Tibial artery (tissue), 4 donors: ENCODE results near the gene GBA3.

Experiments
- DNase-seq, 2 donors: peaks; one replicate each; pipeline ENCODE4 v3.0.0-alpha.2; 2019
- H3K27ac ChIP-seq, 2 donors: fragments of 200-600 bp; sonication (generic) in 1 of 2; 1 replicate in 1 of 2; 2 replicates in 1 of 2; pipeline ENCODE4 v1.5.1; 2018 to 2019; ENCODE audit warnings: mild to moderate bottlenecking in 1 of 2
- H3K27me3 ChIP-seq, 2 donors: fragments of 200-600 bp; sonication (generic) in 1 of 2; one replicate each; pipeline versions ENCODE4 v1.5.1 to v1.6.0; 2016 to 2019
- H3K36me3 ChIP-seq, 3 donors: fragments of 200-600 bp; sonication (generic) in 2 of 3; one replicate each; pipeline ENCODE4 v1.5.1; 2016 to 2019; ENCODE audit warnings: mild to moderate bottlenecking in 2 of 3
- H3K4me1 ChIP-seq, 4 donors: fragments of 200-600 bp; sonication (generic) in 2 of 4; 1 replicate in 3 of 4; 2 replicates in 1 of 4; pipeline ENCODE4 v1.5.1; 2016 to 2019
- H3K4me3 ChIP-seq, 2 donors: fragments of 200-600 bp; sonication (generic) in 1 of 2; 1 replicate in 1 of 2; 2 replicates in 1 of 2; pipeline ENCODE4 v1.5.1; 2018 to 2019; ENCODE audit warnings: mild to moderate bottlenecking in 2 of 2
- H3K9me3 ChIP-seq, 3 donors: fragments of 200-600 bp; sonication (generic) in 1 of 3; one replicate each; pipeline ENCODE4 v1.5.1; 2016 to 2019
- intact Hi-C: fragments of 100-400 bp; cut with DNase I; formaldehyde crosslinking; loops from one replicate; pipeline ENCODE4 v1.15.0; 2023; ENCODE audit warnings: low total_unique reads
- TF ChIP-seq, protein P1 (sequence below), 2 experiments: fragments of 200-600 bp in 1 of 2; fragments of 450-650 bp in 1 of 2; IDR thresholded peaks; one replicate each; pipeline ENCODE4 v1.5.1; 2017 to 2019; ENCODE audit warnings: antibody characterized with exemption in 2 of 2, mild to moderate bottlenecking in 1 of 2, moderate library complexity in 1 of 2

Gene GBA3

GRCh38 chr4:22859318-22859717, 166.6 kb downstream of the GBA3 start:
- Histone ChIP-seq H3K36me3 (no peaks in the 10 kb centered on the region), H3K27me3 (no peaks in the 10 kb centered on the region), H3K4me3 (no peak overlapping the region), H3K4me1 (no peaks in the 10 kb centered on the region), H3K9me3 (no peaks in the 10 kb centered on the region), H3K27ac (no peak overlapping the region)
- intact Hi-C loops, result no loop called here
- TF ChIP-seq, protein P1, sequence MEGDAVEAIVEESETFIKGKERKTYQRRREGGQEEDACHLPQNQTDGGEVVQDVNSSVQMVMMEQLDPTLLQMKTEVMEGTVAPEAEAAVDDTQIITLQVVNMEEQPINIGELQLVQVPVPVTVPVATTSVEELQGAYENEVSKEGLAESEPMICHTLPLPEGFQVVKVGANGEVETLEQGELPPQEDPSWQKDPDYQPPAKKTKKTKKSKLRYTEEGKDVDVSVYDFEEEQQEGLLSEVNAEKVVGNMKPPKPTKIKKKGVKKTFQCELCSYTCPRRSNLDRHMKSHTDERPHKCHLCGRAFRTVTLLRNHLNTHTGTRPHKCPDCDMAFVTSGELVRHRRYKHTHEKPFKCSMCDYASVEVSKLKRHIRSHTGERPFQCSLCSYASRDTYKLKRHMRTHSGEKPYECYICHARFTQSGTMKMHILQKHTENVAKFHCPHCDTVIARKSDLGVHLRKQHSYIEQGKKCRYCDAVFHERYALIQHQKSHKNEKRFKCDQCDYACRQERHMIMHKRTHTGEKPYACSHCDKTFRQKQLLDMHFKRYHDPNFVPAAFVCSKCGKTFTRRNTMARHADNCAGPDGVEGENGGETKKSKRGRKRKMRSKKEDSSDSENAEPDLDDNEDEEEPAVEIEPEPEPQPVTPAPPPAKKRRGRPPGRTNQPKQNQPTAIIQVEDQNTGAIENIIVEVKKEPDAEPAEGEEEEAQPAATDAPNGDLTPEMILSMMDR (IDR thresholded peaks at IDR 0.05), result no peak
- DNase-seq, result no peak
